MCF 10A (cell line): ENCODE data around the gene CCT7. TPM values are rescaled to one million over a fixed set of nuclear protein-coding genes. Genes with fewer than 3 reads are reported as not detected.

Source experiments
- BruUV-seq: library from RNA; stranded (reverse); fragments of 400-500 nt; replicated peaks from 2 replicates; lab custom pipeline; 2021; lab: Mats Ljungman, UMichigan
- CTCF ChIA-PET: fragments of 300-600 bp; sonication (Branson Sonifier 250); formaldehyde crosslinking; extraction: SDS; loops from one replicate; lab custom pipeline; 2021; ENCODE audit warnings: antibody characterized with exemption, inconsistent platforms; lab: Yijun Ruan, JAX
- POLR2A ChIA-PET: fragments of 300-600, 350-650 bp; sonication (Branson Sonifier 250); formaldehyde crosslinking; extraction: SDS; loops from one replicate; lab custom pipeline; 2020; ENCODE audit warnings: antibody characterized with exemption, inconsistent platforms; lab: Yijun Ruan, JAX
- DNase-seq: peaks from one replicate; pipeline ENCODE4 v3.0.0-alpha.2; 2018; ENCODE audit not compliant: unreplicated experiment
- H3K27ac Mint-ChIP-seq: one replicate; pipeline ENCODE4 v1.8.0; 2022; ENCODE audit warnings: mild to moderate bottlenecking, low read depth, mixed read lengths; ENCODE audit not compliant: unreplicated experiment
- H3K27me3 Mint-ChIP-seq: one replicate; pipeline ENCODE4 v1.8.0; 2022; ENCODE audit warnings: mixed read lengths; ENCODE audit not compliant: insufficient read depth, unreplicated experiment
- H3K36me3 Mint-ChIP-seq: one replicate; pipeline ENCODE4 v1.8.0; 2022; ENCODE audit warnings: mild to moderate bottlenecking, moderate library complexity, mixed read lengths; ENCODE audit not compliant: insufficient read depth, unreplicated experiment
- H3K4me1 Mint-ChIP-seq: one replicate; pipeline ENCODE4 v1.8.0; 2022; ENCODE audit warnings: mixed read lengths; ENCODE audit not compliant: insufficient read depth, unreplicated experiment
- H3K4me3 Mint-ChIP-seq: one replicate; pipeline ENCODE4 v1.8.0; 2022; ENCODE audit warnings: mild to moderate bottlenecking, moderate library complexity, mixed read lengths; ENCODE audit not compliant: unreplicated experiment
- H3K9me3 Mint-ChIP-seq: one replicate; pipeline ENCODE4 v1.8.0; 2022; ENCODE audit warnings: mixed read lengths; ENCODE audit not compliant: unreplicated experiment
- intact Hi-C: fragments of 100-400 bp; cut with micrococcal nuclease; formaldehyde crosslinking; loops from 2 replicates; pipeline ENCODE4 v1.14.1; 2022
- total RNA-seq: library from RNA; stranded (reverse); gene quantifications from 2 replicates; pipeline ENCODE4 v1.2.3, GENCODE V29; 2022
- TF ChIP-seq, protein P1 (sequence below): fragments of 200-600 bp; IDR thresholded peaks from one replicate; pipeline ENCODE4 v1.8.0; 2022; ENCODE audit warnings: antibody characterized with exemption, mild to moderate bottlenecking; ENCODE audit not compliant: unreplicated experiment

CCT7 gene
- total RNA-seq, 1 experiment from 2014 or later: 495 TPM

DNA sequence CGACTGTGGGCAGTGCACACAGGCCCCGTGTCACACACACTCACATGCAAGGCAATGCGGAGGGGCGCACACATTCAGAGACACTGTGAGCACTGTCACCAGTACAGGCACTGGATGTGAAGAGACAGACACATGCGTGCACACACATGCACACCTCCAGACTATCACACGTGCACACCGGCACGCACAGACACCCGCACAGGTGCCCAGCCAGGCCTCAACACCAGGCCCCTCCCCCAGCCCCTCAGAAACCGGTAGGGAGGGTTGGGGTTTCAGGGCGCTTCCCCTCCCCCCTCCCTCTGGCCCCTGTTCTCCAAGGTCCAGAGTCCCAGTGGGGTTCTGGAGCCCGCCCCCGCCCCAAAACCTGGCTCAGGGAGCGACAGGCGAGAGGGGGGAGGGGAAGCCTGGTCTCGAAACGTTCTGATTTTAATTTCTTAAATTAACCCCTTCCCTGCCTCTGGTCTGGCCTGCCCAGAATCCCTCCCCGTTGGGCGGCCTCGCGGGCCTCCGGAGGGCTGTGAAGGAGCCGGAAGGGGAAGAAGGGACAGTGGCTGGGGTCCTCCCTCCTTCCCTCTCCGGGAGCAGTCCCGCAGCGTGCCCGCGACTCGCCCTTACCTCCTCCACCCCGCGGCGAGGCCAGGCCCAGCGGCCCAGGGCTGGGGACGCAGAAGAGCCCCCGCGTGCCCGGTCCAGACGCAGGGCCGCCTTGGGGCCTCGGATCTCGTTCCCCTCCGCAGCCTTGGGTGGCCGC lies 49.6 kb downstream of the CCT7 start:
- TF ChIP-seq, protein P1, sequence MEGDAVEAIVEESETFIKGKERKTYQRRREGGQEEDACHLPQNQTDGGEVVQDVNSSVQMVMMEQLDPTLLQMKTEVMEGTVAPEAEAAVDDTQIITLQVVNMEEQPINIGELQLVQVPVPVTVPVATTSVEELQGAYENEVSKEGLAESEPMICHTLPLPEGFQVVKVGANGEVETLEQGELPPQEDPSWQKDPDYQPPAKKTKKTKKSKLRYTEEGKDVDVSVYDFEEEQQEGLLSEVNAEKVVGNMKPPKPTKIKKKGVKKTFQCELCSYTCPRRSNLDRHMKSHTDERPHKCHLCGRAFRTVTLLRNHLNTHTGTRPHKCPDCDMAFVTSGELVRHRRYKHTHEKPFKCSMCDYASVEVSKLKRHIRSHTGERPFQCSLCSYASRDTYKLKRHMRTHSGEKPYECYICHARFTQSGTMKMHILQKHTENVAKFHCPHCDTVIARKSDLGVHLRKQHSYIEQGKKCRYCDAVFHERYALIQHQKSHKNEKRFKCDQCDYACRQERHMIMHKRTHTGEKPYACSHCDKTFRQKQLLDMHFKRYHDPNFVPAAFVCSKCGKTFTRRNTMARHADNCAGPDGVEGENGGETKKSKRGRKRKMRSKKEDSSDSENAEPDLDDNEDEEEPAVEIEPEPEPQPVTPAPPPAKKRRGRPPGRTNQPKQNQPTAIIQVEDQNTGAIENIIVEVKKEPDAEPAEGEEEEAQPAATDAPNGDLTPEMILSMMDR: no peak
- Mint-ChIP-seq H3K4me3 (peak overlapping the region; percentile 59), H3K36me3 (no peaks in the 10 kb centered on the region), H3K27me3 (peaks cover 29% of the 10 kb centered on the region), H3K27ac (no peak overlapping the region), H3K9me3 (no peaks in the 10 kb centered on the region), H3K4me1 (peaks cover 11% of the 10 kb centered on the region)
- intact Hi-C loops: no loop called here
- POLR2A ChIA-PET: interaction anchor here (1.0 to 1.5 kb wide), 2 partner anchors 10 to 30 kb away, joined by 3 to 4 read pairs; partner anchors contain the start of gene EGR4
- CTCF ChIA-PET: interaction anchor here (1.2 kb wide), 1 partner anchor 71 kb away, joined by 3 read pairs; no protein-coding TSS in a partner anchor
- BruUV-seq: no TSS peak
- no peak for DNase-seq

DNA sequence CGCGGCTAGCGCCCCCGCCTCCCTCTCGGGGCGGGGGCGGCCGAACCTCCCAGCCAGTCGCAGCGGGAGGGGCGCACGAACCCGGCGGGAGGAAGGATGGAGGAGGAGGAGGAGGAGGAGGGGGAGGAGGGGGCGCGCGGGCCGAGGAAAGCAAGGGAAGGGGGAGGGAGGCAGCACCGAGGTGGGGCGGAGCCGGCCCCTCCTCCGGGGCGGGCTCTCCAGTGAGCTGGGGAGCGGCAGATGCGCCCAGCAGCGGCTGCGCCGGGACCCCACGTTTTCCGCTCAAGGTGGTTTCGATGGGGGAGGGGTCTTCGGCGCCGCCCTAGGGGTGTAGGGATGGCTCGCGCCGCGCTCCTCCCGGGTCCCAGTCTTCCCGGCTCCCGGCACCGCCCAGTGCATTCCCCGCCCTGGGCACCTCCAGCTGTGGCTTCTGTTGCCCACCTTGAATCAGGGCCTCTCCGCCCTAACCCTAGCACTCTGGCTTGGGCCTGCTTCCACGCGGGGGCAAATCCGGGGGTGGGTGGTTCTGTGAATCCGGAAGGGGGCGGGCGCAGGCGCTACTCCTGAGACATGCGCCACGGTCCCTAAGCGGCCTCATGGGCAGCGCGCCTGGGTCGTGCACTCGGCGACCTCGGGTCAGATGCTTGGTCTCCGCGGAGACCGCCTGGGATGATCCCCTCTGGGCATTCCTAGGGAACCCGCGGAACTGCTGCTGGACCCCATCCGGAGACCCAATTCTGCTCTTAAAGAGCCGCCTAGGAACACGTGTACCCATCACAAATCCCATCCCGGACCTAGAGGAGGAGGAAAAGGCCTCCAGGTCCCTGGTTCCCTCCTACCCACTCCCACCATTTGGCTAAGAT lies 50.4 kb downstream of the CCT7 start, which contains the start of gene FBXO41:
TSS of gene FBXO41 (minus strand) at position 183 of the 863 bp plus-strand sequence. CDS start 14,848 bp downstream, outside the sequence.
- H3K27ac Mint-ChIP-seq: no peak within 1 kb of the TSS
- H3K4me1 Mint-ChIP-seq: peaks cover 5% of the 10 kb centered on the region
- H3K4me3 Mint-ChIP-seq: peak within 1 kb of the TSS; percentile 59
- BruUV-seq: no TSS peak
- peak; percentile 31 for DNase-seq
- H3K9me3 Mint-ChIP-seq: no peaks in the 10 kb centered on the region
- TF ChIP-seq, protein P1: no peak
- CTCF ChIA-PET: interaction anchor here (1.0 to 1.2 kb wide), 2 partner anchors 11 to 72 kb away, joined by 3 to 5 read pairs; no protein-coding TSS in a partner anchor
- peaks cover 32% of the 10 kb centered on the region for H3K27me3 Mint-ChIP-seq
- POLR2A ChIA-PET: interaction anchor here (1.5 kb wide), 1 partner anchor 9 kb away, joined by 4 read pairs; the partner anchor contains the start of gene EGR4
- H3K36me3 Mint-ChIP-seq: no peaks in the 10 kb centered on the region
- intact Hi-C loops: no loop called here

GRCh38 chr2:73285159-73285739 lies 51.1 kb downstream of the CCT7 start:
- H3K27me3 Mint-ChIP-seq: peaks cover 32% of the 10 kb centered on the region
- no peaks in the 10 kb centered on the region for H3K9me3 Mint-ChIP-seq
- no peak overlapping the region for H3K4me3 Mint-ChIP-seq
- no peaks in the 10 kb centered on the region for H3K36me3 Mint-ChIP-seq
- CTCF ChIA-PET: interaction anchor here (0.6 to 1.2 kb wide), 3 partner anchors 12 to 1133 kb away, joined by 3 to 5 read pairs (median 4); no protein-coding TSS in a partner anchor
- no peak for DNase-seq
- TF ChIP-seq, protein P1: no peak
- no peak overlapping the region for H3K27ac Mint-ChIP-seq
- H3K4me1 Mint-ChIP-seq: peaks cover 5% of the 10 kb centered on the region
- no TSS peak for BruUV-seq
- POLR2A ChIA-PET: interaction anchor here (1.5 kb wide), 1 partner anchor 8 kb away, joined by 4 read pairs; the partner anchor contains the start of gene EGR4
- intact Hi-C loops: no loop called here
